GM18867 (cell line): ENCODE data around the gene UBR7.

ENCODE experiments used
- ATAC-seq: cut with Tn5 transposase; IDR thresholded peaks from one replicate; pipeline ENCODE4 v1.9.1; 2021; ENCODE audit warnings: mild to moderate bottlenecking, moderate library complexity; ENCODE audit not compliant: unreplicated experiment

Gene UBR7

GRCh38 chr14:93246534-93246933 lies 39.5 kb downstream of the UBR7 start:
- no peak for ATAC-seq

- ATAC-seq: no peak
Measured at GRCh38 chr14:93249128-93249831, 42.2 kb downstream of the UBR7 start.

- no peak for ATAC-seq
Measured at GRCh38 chr14:93262446-93262845, 55.4 kb downstream of the UBR7 start.

GRCh38 chr14:93263416-93263815 lies 56.4 kb downstream of the UBR7 start:
- no peak for ATAC-seq

- no peak for ATAC-seq
Measured at GRCh38 chr14:93266127-93266526, 59.1 kb downstream of the UBR7 start.

- no peak for ATAC-seq
Measured at GRCh38 chr14:93267149-93267711, 60.2 kb downstream of the UBR7 start.

GRCh38 chr14:93268406-93268805 lies 61.4 kb downstream of the UBR7 start:
- ATAC-seq: no peak

- no peak for ATAC-seq
Measured at GRCh38 chr14:93269341-93270068, 62.4 kb downstream of the UBR7 start.

GRCh38 chr14:93271111-93271510 lies 64.1 kb downstream of the UBR7 start:
- no peak for ATAC-seq

GRCh38 chr14:93274055-93274806 lies 67.2 kb downstream of the UBR7 start:
- ATAC-seq: no peak

- ATAC-seq: no peak
Measured at GRCh38 chr14:93276031-93276716, 69.1 kb downstream of the UBR7 start.
